Upper lobe of right lung (tissue), 1 donor: ENCODE measurements around the gene TMPRSS4. TPM values are rescaled to one million over a fixed set of nuclear protein-coding genes. Genes with fewer than 3 reads are reported as not detected.
A peak's percentile ranks its signal among the peaks of the same experiment; 100 is the strongest.

Source experiments
- ATAC-seq: fragments of 200-7000 bp; cut with Tn5 transposase; one replicate; pipeline ENCODE4 v1.9.1; 2020; ENCODE audit warnings: mild to moderate bottlenecking, moderate library complexity
- DNase-seq: peaks from one replicate; pipeline ENCODE4 v3.0.0-alpha.2; 2020
- H3K27ac ChIP-seq: fragments of 200-600 bp; one replicate; pipeline ENCODE4 v1.8.0; 2022
- H3K27me3 ChIP-seq: fragments of 200-600 bp; one replicate; pipeline ENCODE4 v1.8.0; 2022; ENCODE audit warnings: mild to moderate bottlenecking
- H3K36me3 ChIP-seq: fragments of 200-600 bp; one replicate; pipeline ENCODE4 v1.8.0; 2022
- H3K4me1 ChIP-seq: fragments of 200-600 bp; one replicate; pipeline ENCODE4 v1.8.0; 2022
- H3K4me3 ChIP-seq: fragments of 200-600 bp; one replicate; pipeline ENCODE4 v1.8.0; 2022; ENCODE audit warnings: mild to moderate bottlenecking
- H3K9me3 ChIP-seq: fragments of 200-600 bp; one replicate; pipeline ENCODE4 v1.8.0; 2022
- intact Hi-C: fragments of 100-400 bp; cut with DNase I; formaldehyde crosslinking; loops from one replicate; pipeline ENCODE4 v1.11.0; 2022
- total RNA-seq: library from RNA; stranded (reverse); fragmentation: NEBNext Ultra II Directional; extraction: Animal tissue kit (Norgen Biotek cat#: 25700); gene quantifications from one replicate; pipeline ENCODE4 v1.2.1, GENCODE V29; 2021
- TF ChIP-seq, protein P1 (sequence below): fragments of 200-600 bp; IDR thresholded peaks from one replicate; pipeline ENCODE4 v1.8.0; 2022; ENCODE audit warnings: antibody characterized with exemption
- donor health status: DM: no; HTN: yes; CAD: no; lungs with severe emphysema.

The TMPRSS4 gene
- total RNA-seq, 1 donor from 2014 or later = 3.0 TPM

DNA sequence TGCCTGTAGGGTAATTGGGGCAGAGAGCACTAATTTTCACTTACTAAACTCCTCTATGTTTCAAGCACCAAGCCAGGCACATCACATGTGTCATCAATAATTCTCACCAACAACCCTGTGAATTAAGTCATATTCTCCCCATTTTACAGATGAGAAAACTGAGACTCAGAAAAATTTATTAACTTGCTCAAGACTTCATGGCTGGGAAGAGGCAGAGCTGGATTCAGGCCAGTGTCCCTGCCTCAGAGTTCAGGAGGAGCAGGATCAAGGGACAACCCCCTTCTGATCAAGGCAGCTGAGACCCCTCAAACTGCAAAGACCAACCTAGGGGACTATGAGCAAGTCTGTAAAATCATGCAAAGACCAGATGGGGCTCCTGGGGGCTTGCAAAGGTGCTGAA, 7.8 kb downstream of the TMPRSS4 start:
- H3K27ac ChIP-seq = no peak overlapping the region
- ATAC-seq (no peak), DNase-seq (no peak)
- no peaks in the 10 kb centered on the region for H3K27me3 ChIP-seq
- intact Hi-C loops = no loop called here
- no peak overlapping the region for H3K4me3 ChIP-seq
- H3K9me3 ChIP-seq = no peaks in the 10 kb centered on the region
- TF ChIP-seq, protein P1, sequence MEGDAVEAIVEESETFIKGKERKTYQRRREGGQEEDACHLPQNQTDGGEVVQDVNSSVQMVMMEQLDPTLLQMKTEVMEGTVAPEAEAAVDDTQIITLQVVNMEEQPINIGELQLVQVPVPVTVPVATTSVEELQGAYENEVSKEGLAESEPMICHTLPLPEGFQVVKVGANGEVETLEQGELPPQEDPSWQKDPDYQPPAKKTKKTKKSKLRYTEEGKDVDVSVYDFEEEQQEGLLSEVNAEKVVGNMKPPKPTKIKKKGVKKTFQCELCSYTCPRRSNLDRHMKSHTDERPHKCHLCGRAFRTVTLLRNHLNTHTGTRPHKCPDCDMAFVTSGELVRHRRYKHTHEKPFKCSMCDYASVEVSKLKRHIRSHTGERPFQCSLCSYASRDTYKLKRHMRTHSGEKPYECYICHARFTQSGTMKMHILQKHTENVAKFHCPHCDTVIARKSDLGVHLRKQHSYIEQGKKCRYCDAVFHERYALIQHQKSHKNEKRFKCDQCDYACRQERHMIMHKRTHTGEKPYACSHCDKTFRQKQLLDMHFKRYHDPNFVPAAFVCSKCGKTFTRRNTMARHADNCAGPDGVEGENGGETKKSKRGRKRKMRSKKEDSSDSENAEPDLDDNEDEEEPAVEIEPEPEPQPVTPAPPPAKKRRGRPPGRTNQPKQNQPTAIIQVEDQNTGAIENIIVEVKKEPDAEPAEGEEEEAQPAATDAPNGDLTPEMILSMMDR = no peak
- H3K4me1 ChIP-seq = peaks cover 10% of the 10 kb centered on the region
- H3K36me3 ChIP-seq = no peaks in the 10 kb centered on the region

GRCh38 chr11:118086913-118087768, 10.3 kb downstream of the TMPRSS4 start, which contains the start of gene SMIM35:
SMIM35 (minus strand) TSS chr11:118086963; CDS start chr11:118086757, 206 bp downstream.
- Histone ChIP-seq H3K9me3 (no peaks in the 10 kb centered on the region), H3K4me1 (peaks cover 10% of the 10 kb centered on the region), H3K27me3 (no peaks in the 10 kb centered on the region), H3K4me3 (no peak within 1 kb of the TSS), H3K27ac (no peak within 1 kb of the TSS), H3K36me3 (no peaks in the 10 kb centered on the region)
- ATAC-seq = no peak
- TF ChIP-seq, protein P1 = no peak
- intact Hi-C loops = no loop called here
- DNase-seq = no peak

GRCh38 chr11:118087931-118088330, 11.1 kb downstream of the TMPRSS4 start:
- ATAC-seq = no peak
- no peaks in the 10 kb centered on the region for H3K36me3 ChIP-seq
- intact Hi-C loops = no loop called here
- DNase-seq = no peak
- H3K4me1 ChIP-seq = peaks cover 10% of the 10 kb centered on the region
- no peaks in the 10 kb centered on the region for H3K27me3 ChIP-seq
- no peaks in the 10 kb centered on the region for H3K9me3 ChIP-seq
- no peak overlapping the region for H3K4me3 ChIP-seq
- no peak overlapping the region for H3K27ac ChIP-seq
- TF ChIP-seq, protein P1 = no peak

DNA sequence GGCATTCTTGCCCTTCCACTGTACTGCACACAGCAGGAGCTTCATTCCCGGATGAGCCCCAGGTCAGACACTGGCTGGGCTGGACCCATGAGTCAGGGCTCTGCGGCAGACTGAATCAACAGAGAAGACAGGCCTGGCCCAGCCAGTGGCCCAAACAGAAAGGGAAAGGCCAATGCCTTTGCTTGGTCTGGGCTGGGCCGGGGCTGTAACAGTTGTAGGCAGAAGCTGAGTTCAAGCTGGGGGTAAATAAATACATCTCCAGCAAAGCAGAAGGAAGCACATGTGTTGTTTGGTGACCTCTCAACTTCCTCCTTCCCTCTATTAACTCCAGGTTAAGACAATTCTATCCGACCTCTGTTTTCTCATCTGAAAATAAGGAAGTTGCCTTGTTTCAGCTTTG, 11.7 kb downstream of the TMPRSS4 start:
- TF ChIP-seq, protein P1 = no peak
- no peak overlapping the region for H3K4me3 ChIP-seq
- H3K27ac ChIP-seq = no peak overlapping the region
- H3K9me3 ChIP-seq = no peaks in the 10 kb centered on the region
- DNase-seq = no peak
- H3K27me3 ChIP-seq = no peaks in the 10 kb centered on the region
- peak; percentile 61 for ATAC-seq
- H3K4me1 ChIP-seq = peaks cover 10% of the 10 kb centered on the region
- H3K36me3 ChIP-seq = no peaks in the 10 kb centered on the region
- intact Hi-C loops = no loop called here

GRCh38 chr11:118090545-118091162, 13.8 kb downstream of the TMPRSS4 start:
- H3K36me3 ChIP-seq = no peaks in the 10 kb centered on the region
- DNase-seq (no peak), ATAC-seq (no peak)
- no peaks in the 10 kb centered on the region for H3K9me3 ChIP-seq
- H3K27me3 ChIP-seq = no peaks in the 10 kb centered on the region
- H3K27ac ChIP-seq = no peak overlapping the region
- TF ChIP-seq, protein P1 = no peak
- intact Hi-C loops = no loop called here
- H3K4me3 ChIP-seq = no peak overlapping the region
- H3K4me1 ChIP-seq = no peaks in the 10 kb centered on the region
